Parathyroid adenoma (tissue), 2 donors: ENCODE results near the gene TBCA.
A peak's percentile ranks its signal among the peaks of the same experiment; 100 is the strongest.

Experiments
- H2AFZ ChIP-seq: fragments of 300-600 bp; sonication (generic); one replicate; pipeline ENCODE4 v1.7.0; 2017; ENCODE audit warnings: antibody characterized with exemption, mild to moderate bottlenecking
- H3K27ac ChIP-seq: fragments of 300-600 bp; sonication (generic); one replicate; pipeline ENCODE4 v1.7.0; 2017
- H3K27me3 ChIP-seq: fragments of 300-600 bp; sonication (generic); one replicate; pipeline ENCODE4 v1.7.0; 2017; ENCODE audit warnings: low read length; ENCODE audit not compliant: control insufficient read depth, insufficient read depth
- H3K36me3 ChIP-seq: fragments of 300-600 bp; sonication (generic); one replicate; pipeline ENCODE4 v1.7.0; 2017; ENCODE audit warnings: low read length; ENCODE audit not compliant: control insufficient read depth, insufficient read depth
- H3K4me1 ChIP-seq: fragments of 300-600 bp; sonication (generic); one replicate; pipeline ENCODE4 v1.7.0; 2017; ENCODE audit warnings: control low read depth
- H3K4me2 ChIP-seq: fragments of 300-600 bp; sonication (generic); one replicate; pipeline ENCODE4 v1.7.0; 2017; ENCODE audit warnings: low read length
- H3K4me3 ChIP-seq: fragments of 300-600 bp; sonication (generic); one replicate; pipeline ENCODE4 v1.7.0; 2017; ENCODE audit warnings: low read depth, low read length
- H3K79me2 ChIP-seq: fragments of 300-600 bp; sonication (generic); one replicate; pipeline ENCODE4 v1.7.0; 2017; ENCODE audit warnings: control low read depth
- H3K9ac ChIP-seq: fragments of 300-600 bp; sonication (generic); one replicate; pipeline ENCODE4 v1.7.0; 2017; ENCODE audit warnings: mild to moderate bottlenecking
- H3K9me3 ChIP-seq: fragments of 300-600 bp; sonication (generic); one replicate; pipeline ENCODE4 v1.7.0; 2017; ENCODE audit warnings: low read length; ENCODE audit not compliant: control insufficient read depth
- TF ChIP-seq, protein P1 (sequence below): fragments of 300-600 bp; sonication (generic); IDR thresholded peaks from one replicate; pipeline ENCODE4 v1.7.0; 2017; ENCODE audit warnings: antibody characterized with exemption, mild to moderate bottlenecking
- donor health status: primary hyperparathyroidism.

TBCA gene

DNA sequence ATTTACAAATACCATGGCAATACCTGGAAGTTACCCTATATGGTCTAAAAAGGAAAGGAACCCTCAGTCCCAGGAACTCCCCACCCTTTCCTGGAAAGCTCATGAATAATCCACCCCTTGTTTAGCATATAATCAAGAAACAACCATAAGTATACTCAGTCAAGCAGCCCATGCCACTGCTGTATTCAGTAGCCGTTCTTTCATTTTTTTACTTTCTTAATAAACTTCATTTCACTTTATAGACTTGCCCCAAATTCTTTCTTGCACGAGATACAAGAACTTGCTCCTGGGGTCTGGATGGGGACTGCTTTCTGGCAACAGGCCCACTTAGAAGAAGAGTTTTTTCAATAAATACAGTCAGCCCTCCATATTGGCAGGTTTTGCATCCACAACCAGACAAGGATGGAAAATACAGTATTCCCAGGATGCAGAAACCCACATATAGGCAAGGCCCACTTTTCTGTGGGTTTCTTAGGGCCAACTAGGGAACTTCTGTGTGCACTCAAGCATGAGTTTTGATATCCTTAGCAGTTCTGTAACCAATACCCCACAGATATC lies 2.8 kb upstream of the TBCA start:
- Histone ChIP-seq H3K27ac (no peak overlapping the region), H2AFZ (no peak overlapping the region), H3K36me3 (no peaks in the 10 kb centered on the region), H3K4me3 (no peak overlapping the region), H3K27me3 (no peaks in the 10 kb centered on the region), H3K79me2 (peaks cover 7% of the 10 kb centered on the region), H3K4me1 (peaks cover 9% of the 10 kb centered on the region), H3K9me3 (no peaks in the 10 kb centered on the region), H3K9ac (no peak overlapping the region), H3K4me2 (no peak overlapping the region)
- TF ChIP-seq, protein P1, sequence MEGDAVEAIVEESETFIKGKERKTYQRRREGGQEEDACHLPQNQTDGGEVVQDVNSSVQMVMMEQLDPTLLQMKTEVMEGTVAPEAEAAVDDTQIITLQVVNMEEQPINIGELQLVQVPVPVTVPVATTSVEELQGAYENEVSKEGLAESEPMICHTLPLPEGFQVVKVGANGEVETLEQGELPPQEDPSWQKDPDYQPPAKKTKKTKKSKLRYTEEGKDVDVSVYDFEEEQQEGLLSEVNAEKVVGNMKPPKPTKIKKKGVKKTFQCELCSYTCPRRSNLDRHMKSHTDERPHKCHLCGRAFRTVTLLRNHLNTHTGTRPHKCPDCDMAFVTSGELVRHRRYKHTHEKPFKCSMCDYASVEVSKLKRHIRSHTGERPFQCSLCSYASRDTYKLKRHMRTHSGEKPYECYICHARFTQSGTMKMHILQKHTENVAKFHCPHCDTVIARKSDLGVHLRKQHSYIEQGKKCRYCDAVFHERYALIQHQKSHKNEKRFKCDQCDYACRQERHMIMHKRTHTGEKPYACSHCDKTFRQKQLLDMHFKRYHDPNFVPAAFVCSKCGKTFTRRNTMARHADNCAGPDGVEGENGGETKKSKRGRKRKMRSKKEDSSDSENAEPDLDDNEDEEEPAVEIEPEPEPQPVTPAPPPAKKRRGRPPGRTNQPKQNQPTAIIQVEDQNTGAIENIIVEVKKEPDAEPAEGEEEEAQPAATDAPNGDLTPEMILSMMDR: no peak

DNA sequence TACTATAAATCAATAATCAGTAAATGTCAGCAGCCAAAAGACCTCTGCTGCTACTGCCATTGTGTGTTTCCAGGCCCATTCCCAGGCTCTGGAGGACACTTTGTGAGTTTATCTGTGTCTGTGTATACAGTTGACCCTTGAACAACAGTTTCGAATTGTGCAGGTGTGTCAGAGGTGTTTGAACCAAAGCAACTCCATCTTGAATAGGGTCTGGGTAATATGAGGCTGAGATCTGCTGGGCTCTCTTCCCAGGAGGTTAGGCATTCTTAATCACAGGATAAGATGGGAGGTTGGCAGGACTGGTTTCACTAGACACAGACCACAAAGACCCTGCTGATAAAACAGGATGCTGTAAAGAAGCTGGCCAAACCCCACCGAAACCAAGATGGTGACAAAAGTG lies 2.3 kb upstream of the TBCA start:
- H3K9me3 ChIP-seq: no peaks in the 10 kb centered on the region
- peaks cover 13% of the 10 kb centered on the region for H3K79me2 ChIP-seq
- H3K9ac ChIP-seq: no peak overlapping the region
- no peaks in the 10 kb centered on the region for H3K36me3 ChIP-seq
- peaks cover 9% of the 10 kb centered on the region for H3K4me1 ChIP-seq
- peak overlapping the region; percentile 13 for H2AFZ ChIP-seq
- H3K27me3 ChIP-seq: no peaks in the 10 kb centered on the region
- TF ChIP-seq, protein P1: no peak
- H3K4me3 ChIP-seq: no peak overlapping the region
- H3K27ac ChIP-seq: no peak overlapping the region
- H3K4me2 ChIP-seq: no peak overlapping the region

DNA sequence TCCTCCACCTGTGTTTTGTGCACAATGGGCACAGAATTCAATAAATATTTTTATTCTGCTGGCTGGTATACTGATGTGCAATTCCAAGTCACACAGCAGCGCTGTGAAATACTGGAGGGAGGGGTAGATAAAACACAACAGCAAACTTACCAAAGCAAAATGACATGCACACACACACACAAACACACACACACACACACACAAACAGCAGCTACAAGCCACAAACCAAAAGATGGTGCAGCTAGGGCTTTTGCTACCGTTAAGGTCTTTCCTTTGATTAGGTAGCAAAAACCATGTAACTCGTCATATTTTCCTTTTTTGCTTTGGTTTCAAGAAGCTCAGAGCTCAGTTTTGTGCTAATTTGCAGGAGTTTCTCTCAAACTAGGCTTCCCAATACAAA lies 1.8 kb upstream of the TBCA start:
- Histone ChIP-seq H3K4me2 (no peak overlapping the region), H3K27me3 (no peaks in the 10 kb centered on the region), H3K9me3 (no peaks in the 10 kb centered on the region), H3K9ac (no peak overlapping the region), H3K4me3 (no peak overlapping the region), H3K79me2 (peaks cover 18% of the 10 kb centered on the region), H2AFZ (peak overlapping the region; percentile 13), H3K36me3 (no peaks in the 10 kb centered on the region), H3K4me1 (peaks cover 12% of the 10 kb centered on the region), H3K27ac (no peak overlapping the region)
- TF ChIP-seq, protein P1: no peak

DNA sequence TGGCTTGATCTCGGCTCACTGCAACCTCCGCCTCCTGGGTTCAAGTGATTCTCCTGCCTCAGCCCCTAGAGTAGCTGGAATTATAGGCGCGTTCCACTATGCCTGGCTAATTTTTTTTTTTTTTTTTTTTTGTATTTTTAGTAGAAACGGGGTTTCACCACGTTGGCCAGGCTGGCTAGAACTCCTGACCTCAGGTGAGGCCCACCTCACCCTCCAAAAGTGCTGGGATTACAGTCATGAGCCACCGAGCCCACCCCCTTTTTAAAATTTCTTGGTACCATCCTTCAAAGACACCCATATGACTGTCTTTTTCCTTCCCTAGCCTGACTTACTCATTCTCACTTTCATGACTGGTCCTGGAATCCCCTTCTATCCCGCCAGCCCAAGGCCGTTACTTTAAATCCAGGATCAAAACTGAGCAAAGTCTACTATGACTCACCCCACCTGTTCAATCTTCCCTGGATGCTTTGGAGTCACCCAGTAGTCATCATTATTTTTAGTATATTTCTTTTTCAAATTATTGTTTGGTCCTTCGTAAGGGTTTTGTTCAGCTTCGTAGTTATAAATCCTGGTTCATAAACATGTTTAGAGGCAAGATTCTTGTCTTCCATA lies 1.2 kb upstream of the TBCA start:
- Histone ChIP-seq H3K4me3 (no peak overlapping the region), H3K79me2 (peaks cover 20% of the 10 kb centered on the region), H3K36me3 (no peaks in the 10 kb centered on the region), H3K9ac (no peak overlapping the region), H3K9me3 (no peaks in the 10 kb centered on the region), H3K4me1 (peaks cover 12% of the 10 kb centered on the region), H3K27ac (no peak overlapping the region), H2AFZ (no peak overlapping the region), H3K27me3 (no peaks in the 10 kb centered on the region), H3K4me2 (no peak overlapping the region)
- TF ChIP-seq, protein P1: no peak
